HepG2 (cell line): ENCODE results near the gene MAPK14. TPM values are rescaled to one million over a fixed set of nuclear protein-coding genes. Genes with fewer than 3 reads are reported as not detected.
A peak's percentile ranks its signal among the peaks of the same experiment; 100 is the strongest.

Source experiments
- CEBPB ChIP-seq: IDR thresholded peaks from 2 replicates; pipeline ENCODE4 v1.6.1; 2011; ENCODE audit warnings: low read depth, low read length, improper control_type of control experiment, borderline replicate concordance
- CSRNP2 ChIP-seq: sonication (generic); formaldehyde crosslinking; conservative IDR thresholded peaks from 2 replicates; pipeline ENCODE4 v1.8.0; 2022; ENCODE audit warnings: low read depth, missing genetic modification reagents
- CTCF ChIP-seq: sonication (generic); formaldehyde crosslinking; IDR thresholded peaks from 2 replicates; pipeline ENCODE4 v1.5.0; 2020; ENCODE audit warnings: mild to moderate bottlenecking, missing genetic modification reagents, moderate library complexity
- HNF1B ChIP-seq: sonication (generic); formaldehyde crosslinking; IDR thresholded peaks from 2 replicates; pipeline ENCODE4 v1.5.1; 2020; ENCODE audit warnings: mild to moderate bottlenecking, moderate library complexity, missing genetic modification reagents
- KLF16 ChIP-seq, 2 experiments: sonication (generic) in 1 of 2; formaldehyde crosslinking in 1 of 2; IDR thresholded peaks; 2 replicates each; pipeline versions ENCODE4 v1.6.1 to v1.8.0; 2016 to 2023; ENCODE audit warnings: missing genetic modification reagents in 2 of 2, missing compliant biosample characterization in 1 of 2
- KMT2A ChIP-seq: sonication (generic); formaldehyde crosslinking; IDR thresholded peaks from 2 replicates; pipeline ENCODE4 v1.4.0; 2020; ENCODE audit warnings: missing genetic modification reagents
- MBD4 ChIP-seq: IDR thresholded peaks from 2 replicates; pipeline ENCODE4 v1.6.1; 2012; ENCODE audit warnings: low read length, inconsistent platforms, borderline replicate concordance
- MYNN ChIP-seq: sonication (generic); formaldehyde crosslinking; IDR thresholded peaks from 2 replicates; pipeline ENCODE4 v1.4.0; 2020; ENCODE audit warnings: mild to moderate bottlenecking, low read depth, missing genetic modification reagents
- SMC3 ChIP-seq: IDR thresholded peaks from 2 replicates; pipeline ENCODE4 v1.6.1; 2011; ENCODE audit warnings: low read length, improper control_type of control experiment
- THAP7 ChIP-seq: sonication (generic); formaldehyde crosslinking; IDR thresholded peaks from 2 replicates; pipeline ENCODE4 v1.8.1; 2023; ENCODE audit warnings: mild to moderate bottlenecking, missing genetic modification reagents
- USF2 ChIP-seq, 2 experiments: sonication (generic) in 1 of 2; formaldehyde crosslinking in 1 of 2; IDR thresholded peaks; 2 replicates each; pipeline versions ENCODE4 v1.5.1 to v1.6.1; 2011 to 2020; ENCODE audit warnings: borderline replicate concordance in 1 of 2, low read depth in 1 of 2, low read length in 1 of 2, mild to moderate bottlenecking in 1 of 2, missing genetic modification reagents in 1 of 2, moderate library complexity in 1 of 2
- YY1 ChIP-seq: IDR thresholded peaks from 2 replicates; pipeline ENCODE4 v1.6.1; 2011; ENCODE audit warnings: low read length, low read depth, moderate library complexity, mild to moderate bottlenecking; ENCODE audit not compliant: insufficient read depth, insufficient replicate concordance
- ZBTB33 ChIP-seq: sonication (generic); formaldehyde crosslinking; IDR thresholded peaks from 2 replicates; pipeline ENCODE4 v1.4.0; 2020; ENCODE audit warnings: missing genetic modification reagents
- ZFYVE20 ChIP-seq: sonication (generic); formaldehyde crosslinking; IDR thresholded peaks from 2 replicates; pipeline ENCODE4 v1.8.0; 2023; ENCODE audit warnings: low read depth, mild to moderate bottlenecking, moderate library complexity, missing genetic modification reagents, borderline replicate concordance
- ZNF451 ChIP-seq: sonication (generic); formaldehyde crosslinking; IDR thresholded peaks from 2 replicates; pipeline ENCODE4 v1.5.0; 2020; ENCODE audit warnings: mild to moderate bottlenecking, missing genetic modification reagents
- ZNF691 ChIP-seq: sonication (generic); formaldehyde crosslinking; IDR thresholded peaks from 2 replicates; pipeline ENCODE4 v1.4.0; 2020; ENCODE audit warnings: missing genetic modification reagents, low read depth, mild to moderate bottlenecking, borderline replicate concordance
- polyA plus RNA-seq, 8 experiments: library from polyadenylated mRNA; depleted of rRNA in 3 of 8; stranded (reverse) in 7 of 8; unstranded in 1 of 8; fragments of >200 nt; fragmentation: Illumina TruSeq in 4 of 8; extraction: Trizol in 4 of 8; gene quantifications; 2 replicates each; pipeline versions ENCODE4 v1.2.1 to v1.2.3, GENCODE V29; 2011 to 2016; ENCODE audit warnings: low read depth in 4 of 8, missing spikeins in 1 of 8, mixed read lengths in 1 of 8; ENCODE audit not compliant: insufficient read depth in 1 of 8
- total RNA-seq, 5 experiments: library from RNA; depleted of rRNA; stranded (reverse); fragments of >200 nt; fragmentation: Illumina TruSeq; extraction: Trizol; gene quantifications; 2 replicates each; pipeline ENCODE4 v1.2.3, GENCODE V29; 2016; ENCODE audit warnings: low read depth in 1 of 5

The MAPK14 gene
- total and polyA plus RNA-seq, 2 of the 13 experiments (the other 11 are each of a cell fraction or from before 2014, with no cell fraction given), result 66.3 to 67.3 TPM

- TF ChIP-seq ZBTB33 (CRISPR knock-in tag), result peak; percentile 53; the same call in 1 of the 2 replicates
- TF ChIP-seq CEBPB, result no peak
- TF ChIP-seq YY1, result peak; percentile 77
- no peak for TF ChIP-seq ZNF451 (CRISPR knock-in tag)
- no peak for TF ChIP-seq ZNF691 (CRISPR knock-in tag)
- no peak for TF ChIP-seq USF2 (IDR thresholded peaks at IDR 0.05; ENCODE audit: low read depth, low read length)
- TF ChIP-seq USF2 (CRISPR knock-in tag; IDR thresholded peaks at IDR 0.05; ENCODE audit: borderline replicate concordance), result no peak
- 0 out of 2 replicates have a peak, but pooled peaks have one; percentile 53 for TF ChIP-seq MBD4
- TF ChIP-seq CSRNP2, result no peak
- peak; percentile 91 for TF ChIP-seq SMC3
- no peak for TF ChIP-seq ZFYVE20
- TF ChIP-seq KLF16 (CRISPR knock-in tag; IDR thresholded peaks at IDR 0.05), result peak in 1 of 2 experiments; percentile 70; a peak in 1 of 4 replicates
- peak; percentile 63; the same call in 1 of the 2 replicates for TF ChIP-seq KMT2A (CRISPR knock-in tag)
- no peak for TF ChIP-seq THAP7
- TF ChIP-seq HNF1B, result peak; percentile 74; the same call in 1 of the 2 replicates
- TF ChIP-seq MYNN (CRISPR knock-in tag), result no peak
- TF ChIP-seq CTCF (CRISPR knock-in tag), result peak; percentile 99
These were observed 67.3 kb downstream of the MAPK14 start (continued) for GRCh38 chr6:36094753-36095496.
